H9 (cell line): ENCODE data around the gene SLC1A6. TPM values are rescaled to one million over a fixed set of nuclear protein-coding genes. Genes with fewer than 3 reads are reported as not detected.

ENCODE experiments used
- DNase-seq: peaks from one replicate; pipeline ENCODE4 v3.0.0-alpha.2; 2017
- H2AFZ ChIP-seq: one replicate; pipeline ENCODE4 v1.6.1; 2013; ENCODE audit warnings: mild to moderate bottlenecking, low read length, control low read depth, moderate library complexity
- H2AK5ac ChIP-seq: 2 replicates; pipeline ENCODE4 v1.6.1; 2013; ENCODE audit warnings: low read length, control low read depth, mixed read lengths; ENCODE audit not compliant: insufficient read length
- H2BK120ac ChIP-seq: one replicate; pipeline ENCODE4 v1.6.1; 2013; ENCODE audit warnings: low read depth, mild to moderate bottlenecking, low read length, control low read depth, inconsistent platforms; ENCODE audit not compliant: poor library complexity, severe bottlenecking
- H2BK12ac ChIP-seq: 2 replicates; pipeline ENCODE4 v1.6.1; 2013; ENCODE audit warnings: low read length, control low read depth, mixed read lengths, low read depth; ENCODE audit not compliant: insufficient read length
- H2BK15ac ChIP-seq: 2 replicates; pipeline ENCODE4 v1.6.1; 2013; ENCODE audit warnings: low read depth, low read length, control low read depth
- H2BK20ac ChIP-seq: one replicate; pipeline ENCODE4 v1.6.1; 2013; ENCODE audit warnings: low read depth, mild to moderate bottlenecking, low read length, control low read depth, inconsistent platforms; ENCODE audit not compliant: poor library complexity, severe bottlenecking
- H2BK5ac ChIP-seq: 2 replicates; pipeline ENCODE4 v1.6.1; 2013; ENCODE audit warnings: low read length, control low read depth, mixed read lengths; ENCODE audit not compliant: insufficient read length
- H3K14ac ChIP-seq: 2 replicates; pipeline ENCODE4 v1.6.1; 2013; ENCODE audit warnings: low read length, control low read depth; ENCODE audit not compliant: insufficient read depth
- H3K18ac ChIP-seq: 2 replicates; pipeline ENCODE4 v1.6.1; 2013; ENCODE audit warnings: low read depth, mild to moderate bottlenecking, mixed read lengths, low read length, control low read depth; ENCODE audit not compliant: insufficient read length
- H3K23ac ChIP-seq: 2 replicates; pipeline ENCODE4 v1.6.1; 2013; ENCODE audit warnings: low read length, control low read depth, mixed read lengths, low read depth; ENCODE audit not compliant: insufficient read length
- H3K23me2 ChIP-seq: 2 replicates; pipeline ENCODE4 v1.6.1; 2013; ENCODE audit warnings: low read depth, mild to moderate bottlenecking, mixed read lengths, low read length, control low read depth; ENCODE audit not compliant: insufficient read length, poor library complexity, severe bottlenecking
- H3K27ac ChIP-seq: 2 replicates; pipeline ENCODE4 v1.5.1; 2013; ENCODE audit warnings: low read length, control low read depth, mixed read lengths, low read depth; ENCODE audit not compliant: insufficient read length
- H3K27me3 ChIP-seq: 2 replicates; pipeline ENCODE4 v1.6.1; 2013; ENCODE audit warnings: low read length, control low read depth, inconsistent platforms; ENCODE audit not compliant: insufficient read depth
- H3K4ac ChIP-seq: 2 replicates; pipeline ENCODE4 v1.6.1; 2013; ENCODE audit warnings: low read depth, mild to moderate bottlenecking, control low read depth, inconsistent platforms, low read length, moderate library complexity
- H3K4me1 ChIP-seq: 2 replicates; pipeline ENCODE4 v1.6.1; 2013; ENCODE audit warnings: low read length, control low read depth, inconsistent platforms; ENCODE audit not compliant: insufficient read depth
- H3K4me2 ChIP-seq: 2 replicates; pipeline ENCODE4 v1.6.1; 2013; ENCODE audit warnings: low read length, control low read depth, mixed read lengths; ENCODE audit not compliant: insufficient read length, insufficient read depth
- H3K56ac ChIP-seq: 2 replicates; pipeline ENCODE4 v1.6.1; 2013; ENCODE audit warnings: low read depth, mild to moderate bottlenecking, mixed read lengths, low read length, control low read depth; ENCODE audit not compliant: insufficient read length
- H3K79me1 ChIP-seq: 2 replicates; pipeline ENCODE4 v1.6.1; 2013; ENCODE audit warnings: low read depth, mild to moderate bottlenecking, moderate library complexity, low read length, control low read depth, inconsistent platforms; ENCODE audit not compliant: insufficient read depth, poor library complexity, severe bottlenecking
- H3K79me2 ChIP-seq: 2 replicates; pipeline ENCODE4 v1.6.1; 2013; ENCODE audit warnings: low read length, control low read depth, inconsistent platforms; ENCODE audit not compliant: insufficient read depth
- H3K9ac ChIP-seq: 2 replicates; pipeline ENCODE4 v1.6.1; 2013; ENCODE audit warnings: low read length, control low read depth, mixed read lengths; ENCODE audit not compliant: insufficient read length; ENCODE audit errors: extremely low read depth
- H3K9me3 ChIP-seq: one replicate; pipeline ENCODE4 v1.6.1; 2013; ENCODE audit warnings: low read depth, low read length, inconsistent platforms; ENCODE audit not compliant: control insufficient read depth
- H3T11ph ChIP-seq: one replicate; pipeline ENCODE4 v1.6.1; 2013; ENCODE audit warnings: mild to moderate bottlenecking, low read length, control low read depth, inconsistent platforms
- H4K20me1 ChIP-seq: one replicate; pipeline ENCODE4 v1.6.1; 2013; ENCODE audit not compliant: control insufficient read depth, insufficient read length, insufficient read depth
- H4K5ac ChIP-seq: 2 replicates; pipeline ENCODE4 v1.6.1; 2013; ENCODE audit warnings: low read depth, mild to moderate bottlenecking, mixed read lengths, low read length, control low read depth; ENCODE audit not compliant: insufficient read length
- H4K8ac ChIP-seq: replicated peaks from 2 replicates; pipeline ENCODE4 v1.6.1; 2013; ENCODE audit warnings: low read length, control low read depth, mixed read lengths, low read depth; ENCODE audit not compliant: insufficient read length
- H4K91ac ChIP-seq: 2 replicates; pipeline ENCODE4 v1.6.1; 2013; ENCODE audit warnings: low read depth, mild to moderate bottlenecking, moderate library complexity, mixed read lengths, low read length, control low read depth; ENCODE audit not compliant: insufficient read length
- H3K27ac Mint-ChIP-seq, 3 experiments: 2 replicates in 2 of 3; 3 replicates in 1 of 3; pipeline ENCODE4 v1.8.0; 2020 to 2021; ENCODE audit warnings: mixed read lengths in 3 of 3, mild to moderate bottlenecking in 1 of 3, moderate library complexity in 1 of 3
- H3K27me3 Mint-ChIP-seq: 2 replicates; pipeline ENCODE4 v1.8.0; 2021; ENCODE audit warnings: low read depth, mild to moderate bottlenecking, moderate library complexity, mixed read lengths
- H3K36me3 Mint-ChIP-seq, 3 experiments: 2 replicates in 2 of 3; 3 replicates in 1 of 3; pipeline ENCODE4 v1.8.0; 2020 to 2021; ENCODE audit warnings: low read depth in 3 of 3, mixed read lengths in 3 of 3; ENCODE audit not compliant: insufficient read depth in 1 of 3
- H3K4me1 Mint-ChIP-seq, 2 experiments: 2 replicates each; pipeline ENCODE4 v1.8.0; 2020; ENCODE audit warnings: mixed read lengths in 2 of 2
- H3K4me3 Mint-ChIP-seq, 2 experiments: 2 replicates in 1 of 2; 3 replicates in 1 of 2; pipeline ENCODE4 v1.8.0; 2020 to 2021; ENCODE audit warnings: mild to moderate bottlenecking in 2 of 2, mixed read lengths in 2 of 2, moderate library complexity in 1 of 2
- H3K9me3 Mint-ChIP-seq, 2 experiments: 2 replicates in 1 of 2; 3 replicates in 1 of 2; pipeline ENCODE4 v1.8.0; 2020; ENCODE audit warnings: mild to moderate bottlenecking in 2 of 2, mixed read lengths in 2 of 2, moderate library complexity in 1 of 2
- CTCF ChIP-seq: fragments of 200-600 bp; sonication (generic); conservative IDR thresholded peaks from 3 replicates; pipeline ENCODE4 v1.8.0; 2021; ENCODE audit warnings: antibody characterized with exemption, mild to moderate bottlenecking
- WGBS: extraction: QIAGEN DNeasy Blood & Tissue Kit; methylation state at CpG from one replicate; pipeline ENCODE4 v1.1.7; 2013; ENCODE audit warnings: missing lambda C conversion rate, low lambda C conversion rate, mixed read lengths; ENCODE audit not compliant: insufficient read length; ENCODE audit errors: extremely low coverage; 5-methylcytosine and 5-hydroxymethylcytosine counted together
- total RNA-seq: library from RNA; stranded (reverse); gene quantifications from 2 replicates; pipeline ENCODE4 v1.2.1, GENCODE V29; 2021

The SLC1A6 gene
- total RNA-seq, 1 experiment from 2014 or later = 8.3 TPM

- H3K79me1 ChIP-seq = no peaks in the 10 kb centered on the region
- no peak overlapping the region for H3K56ac ChIP-seq
- H2BK20ac ChIP-seq = no peak overlapping the region
- H3K4me1 Mint-ChIP-seq = no peaks in the 10 kb centered on the region
- peaks cover 11% of the 10 kb centered on the region for H3K27me3 Mint-ChIP-seq
- H3K9me3 Mint-ChIP-seq = peaks cover 0 to 77% of the 10 kb centered on the region in 2 experiments; a peak in 2 of 5 replicates
- H3K4me3 Mint-ChIP-seq = no peak overlapping the region
- no peak overlapping the region for H3K27ac Mint-ChIP-seq
- no peak overlapping the region for H3K9ac ChIP-seq
- H3K4ac ChIP-seq = no peak overlapping the region
- no peak overlapping the region for H3T11ph ChIP-seq
- no peak overlapping the region for H2BK12ac ChIP-seq
- H3K23ac ChIP-seq = no peak overlapping the region
- no peaks in the 10 kb centered on the region for H4K20me1 ChIP-seq
- no peaks in the 10 kb centered on the region for H3K27me3 ChIP-seq
- no peak overlapping the region for H3K14ac ChIP-seq
- H3K36me3 Mint-ChIP-seq = peaks cover 0 to 14% (median 0%) of the 10 kb centered on the region in 3 experiments; a peak in 3 of 7 replicates
- no peaks in the 10 kb centered on the region for H3K23me2 ChIP-seq
- no peak overlapping the region for H2AFZ ChIP-seq
- no peak overlapping the region for H3K18ac ChIP-seq
- H4K8ac ChIP-seq = no peak overlapping the region
- H2AK5ac ChIP-seq = no peak overlapping the region
- no peak for DNase-seq
- no peak overlapping the region for H4K5ac ChIP-seq
- no peak overlapping the region for H3K4me2 ChIP-seq
- no peaks in the 10 kb centered on the region for H3K4me1 ChIP-seq
- no peak overlapping the region for H2BK120ac ChIP-seq
- no peak; the same call in 2 of the 3 replicates for TF ChIP-seq CTCF
- WGBS = no CpG with 5 or more reads among the region's 2 CpGs
- no peaks in the 10 kb centered on the region for H3K79me2 ChIP-seq
- no peaks in the 10 kb centered on the region for H3K9me3 ChIP-seq
- no peak overlapping the region for H3K27ac ChIP-seq
- H2BK5ac ChIP-seq = no peak overlapping the region
- no peak overlapping the region for H2BK15ac ChIP-seq
- no peak overlapping the region for H4K91ac ChIP-seq
Measured at GRCh38 chr19:15025217-15025616, 45.6 kb upstream of the SLC1A6 start.
